Measurements from ENCODE around the gene UBL4B.

- TF ChIP-seq, protein P1, sequence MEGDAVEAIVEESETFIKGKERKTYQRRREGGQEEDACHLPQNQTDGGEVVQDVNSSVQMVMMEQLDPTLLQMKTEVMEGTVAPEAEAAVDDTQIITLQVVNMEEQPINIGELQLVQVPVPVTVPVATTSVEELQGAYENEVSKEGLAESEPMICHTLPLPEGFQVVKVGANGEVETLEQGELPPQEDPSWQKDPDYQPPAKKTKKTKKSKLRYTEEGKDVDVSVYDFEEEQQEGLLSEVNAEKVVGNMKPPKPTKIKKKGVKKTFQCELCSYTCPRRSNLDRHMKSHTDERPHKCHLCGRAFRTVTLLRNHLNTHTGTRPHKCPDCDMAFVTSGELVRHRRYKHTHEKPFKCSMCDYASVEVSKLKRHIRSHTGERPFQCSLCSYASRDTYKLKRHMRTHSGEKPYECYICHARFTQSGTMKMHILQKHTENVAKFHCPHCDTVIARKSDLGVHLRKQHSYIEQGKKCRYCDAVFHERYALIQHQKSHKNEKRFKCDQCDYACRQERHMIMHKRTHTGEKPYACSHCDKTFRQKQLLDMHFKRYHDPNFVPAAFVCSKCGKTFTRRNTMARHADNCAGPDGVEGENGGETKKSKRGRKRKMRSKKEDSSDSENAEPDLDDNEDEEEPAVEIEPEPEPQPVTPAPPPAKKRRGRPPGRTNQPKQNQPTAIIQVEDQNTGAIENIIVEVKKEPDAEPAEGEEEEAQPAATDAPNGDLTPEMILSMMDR (IDR thresholded peaks at IDR 0.05), result no peak
- no peak for TF ChIP-seq POLR2A (IDR thresholded peaks at IDR 0.05)
Observed at GRCh38 chr1:110123224-110123623, 11.0 kb downstream of the UBL4B start.

All from body of pancreas (tissue), 4 donors.